Stimulated activated CD4-positive, alpha-beta T cell treated with anti-CD3 and anti-CD28 coated beads, Interleukin-15, amount 100 ng/mL, for 48 hours (primary cell): Measurements from ENCODE around the gene TMEM132D.

Experiments used
- DNase-seq, 2 donors: peaks; one replicate each; pipeline ENCODE4 v3.0.0-alpha.2; 2020; ENCODE audit warnings: low read depth in 2 of 2

TMEM132D gene

GRCh38 chr12:129826273-129826672 is 77.6 kb downstream of the TMEM132D start:
- DNase-seq: no peak

DNA sequence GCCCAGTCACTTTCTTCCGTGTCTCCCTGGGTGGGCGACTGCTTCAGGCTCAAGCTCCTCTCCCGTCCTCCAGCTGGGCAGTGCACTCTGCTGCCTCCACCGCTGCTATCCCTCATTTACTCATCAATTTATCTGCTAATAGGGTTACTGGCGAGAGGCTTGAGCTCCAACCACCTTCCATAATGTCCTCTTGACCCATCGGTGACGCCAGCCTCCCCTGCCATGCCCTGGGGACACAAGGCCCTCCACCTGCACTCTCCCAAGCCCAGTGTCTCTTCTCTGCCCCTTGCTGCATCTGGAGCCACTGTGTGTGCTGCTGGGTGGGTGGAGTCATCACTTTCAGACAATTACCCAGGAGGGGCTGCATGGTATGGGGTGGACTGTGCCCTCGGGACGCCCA is 78.5 kb downstream of the TMEM132D start:
- DNase-seq: no peak

GRCh38 chr12:129821964-129822363 is 81.9 kb downstream of the TMEM132D start:
- DNase-seq: no peak

DNA sequence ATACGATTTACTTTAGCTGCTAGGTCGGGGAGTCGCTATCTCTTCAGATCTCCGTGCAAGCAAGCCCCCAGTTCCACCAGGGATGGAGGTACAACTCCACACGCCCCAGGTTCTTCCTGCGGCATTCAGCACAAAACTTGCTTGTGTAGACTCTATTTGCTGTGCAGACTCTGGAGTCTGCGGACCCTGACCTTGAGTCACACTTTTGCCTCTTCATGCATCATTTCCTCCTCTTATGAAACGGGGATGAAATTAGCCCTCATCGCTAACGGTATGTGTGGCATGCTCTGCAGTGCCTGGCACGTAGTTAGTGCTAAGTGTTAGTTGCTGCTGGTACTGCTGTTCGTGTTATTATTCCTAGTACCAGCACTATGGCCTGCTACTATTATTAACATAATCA is 84.4 kb downstream of the TMEM132D start:
- DNase-seq: no peak

DNA sequence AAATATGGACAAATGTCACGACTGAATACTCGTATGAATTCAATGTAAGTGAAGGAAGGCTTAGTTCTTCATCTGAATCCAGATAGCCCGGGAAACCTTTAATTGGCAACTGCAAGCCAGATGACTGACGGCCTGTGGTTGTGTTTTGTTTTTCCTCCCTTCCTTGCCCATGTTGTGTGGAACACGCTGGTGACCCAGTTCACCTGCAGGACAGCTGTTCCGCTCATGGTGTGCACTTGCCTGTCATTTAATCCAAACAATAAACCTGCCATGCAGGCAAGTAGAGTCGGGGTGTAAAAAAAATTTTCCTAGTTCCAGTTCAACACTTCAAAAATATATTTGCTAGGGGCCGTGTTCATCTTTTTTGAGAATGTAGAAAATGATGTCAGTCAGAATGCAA is 88.0 kb downstream of the TMEM132D start:
- no peak for DNase-seq

DNA sequence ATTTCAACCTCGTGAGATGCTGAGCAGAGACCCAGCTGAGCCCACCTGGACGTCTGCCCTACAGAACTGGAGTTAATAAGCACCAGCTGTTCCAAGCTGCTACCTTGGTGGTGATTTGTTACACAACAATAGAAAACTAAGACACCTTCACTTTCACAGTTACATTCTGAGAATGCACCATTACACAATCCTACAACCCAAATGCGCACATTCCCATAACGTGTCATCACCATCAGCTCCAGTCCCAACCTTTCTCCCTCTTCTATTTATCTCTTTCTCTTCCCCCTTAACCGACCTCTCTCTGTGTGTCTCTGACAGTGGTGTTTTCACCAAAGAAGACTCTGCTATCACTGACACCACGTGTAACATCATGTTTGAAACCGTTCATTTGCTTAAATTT is 91.9 kb downstream of the TMEM132D start:
- DNase-seq: no peak

DNA sequence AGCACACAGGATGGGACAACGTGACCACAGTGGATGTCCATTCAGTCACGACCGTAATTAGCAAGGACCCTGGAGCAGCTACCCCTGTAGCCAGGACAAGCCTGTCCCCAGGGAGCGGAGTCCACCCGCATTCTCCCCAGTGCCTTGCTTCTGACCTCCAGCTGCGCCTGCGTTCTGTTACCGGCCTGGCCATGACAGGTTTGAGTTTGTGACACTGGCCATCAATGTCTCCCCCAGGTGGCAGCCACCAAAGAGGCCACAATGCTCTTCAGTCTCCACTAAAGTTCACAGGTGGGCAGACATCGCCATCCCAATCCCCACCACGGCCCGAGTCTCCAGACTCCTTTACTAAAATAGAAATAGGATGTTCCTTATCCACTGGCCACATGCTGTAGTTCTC is 96.7 kb downstream of the TMEM132D start:
- no peak for DNase-seq

DNA sequence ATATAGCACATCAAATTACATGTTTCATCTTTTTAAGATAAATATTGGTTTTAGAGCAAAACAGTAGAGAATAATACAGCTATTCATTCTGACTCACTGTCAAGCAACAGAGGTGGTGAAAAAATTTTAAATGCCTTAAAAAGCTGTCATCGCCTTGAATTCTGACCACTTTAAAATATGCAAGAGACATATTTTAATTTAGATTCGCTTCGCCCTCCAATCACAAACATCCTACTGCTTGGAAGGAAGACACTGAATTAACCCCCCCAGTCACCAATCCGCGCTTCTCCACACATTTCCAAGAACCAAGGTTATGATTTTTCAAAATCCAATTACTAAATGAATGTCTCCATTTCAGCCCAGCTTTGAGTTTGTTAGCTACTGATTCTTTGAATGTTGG is 112.4 kb downstream of the TMEM132D start:
- no peak for DNase-seq

DNA sequence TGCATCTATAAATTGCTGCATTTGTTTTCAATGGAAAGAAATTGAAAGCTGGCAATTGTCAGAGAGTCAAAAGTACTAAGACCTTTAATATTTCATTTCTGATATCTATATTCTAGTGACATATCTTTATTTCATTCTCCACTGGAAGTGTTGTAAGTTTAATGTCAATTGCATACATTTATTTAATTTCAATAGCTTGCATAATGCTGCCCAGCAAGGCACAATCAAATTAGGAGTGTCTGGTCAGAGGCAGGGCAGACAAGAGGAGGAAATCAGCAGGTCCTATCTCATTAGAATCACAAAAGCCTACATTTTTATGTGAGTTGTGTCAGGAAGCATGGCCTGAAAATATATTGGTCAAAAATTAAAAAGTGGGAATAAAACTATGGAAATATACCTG is 112.9 kb downstream of the TMEM132D start:
- no peak for DNase-seq

DNA sequence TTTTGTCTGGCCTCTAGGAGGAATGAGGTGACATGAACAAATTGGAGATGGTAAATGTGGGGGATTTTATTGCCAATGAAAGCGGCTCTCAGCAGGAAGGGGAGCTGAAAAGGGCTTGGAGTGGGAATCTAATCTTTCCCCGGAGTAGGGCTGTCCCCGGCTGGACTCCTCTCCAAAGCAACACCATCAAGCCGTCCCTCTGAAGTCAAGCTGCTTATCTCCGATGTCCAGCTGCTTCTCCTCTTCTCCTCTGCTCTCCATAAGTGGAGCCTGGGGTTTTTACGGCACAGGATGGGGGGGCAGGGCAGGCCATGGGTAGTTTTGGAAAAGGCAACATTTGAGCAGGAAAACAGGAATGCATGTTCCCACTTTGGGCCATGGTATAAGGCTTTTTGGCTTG is 113.5 kb downstream of the TMEM132D start:
- no peak for DNase-seq

GRCh38 chr12:129789921-129790320 is 113.9 kb downstream of the TMEM132D start:
- no peak for DNase-seq

- no peak for DNase-seq
Observed at GRCh38 chr12:129788506-129789084, 115.2 kb downstream of the TMEM132D start.

- DNase-seq: no peak
Observed at GRCh38 chr12:129779989-129780388, 123.8 kb downstream of the TMEM132D start.

GRCh38 chr12:129779033-129779432 is 124.8 kb downstream of the TMEM132D start:
- no peak for DNase-seq

DNA sequence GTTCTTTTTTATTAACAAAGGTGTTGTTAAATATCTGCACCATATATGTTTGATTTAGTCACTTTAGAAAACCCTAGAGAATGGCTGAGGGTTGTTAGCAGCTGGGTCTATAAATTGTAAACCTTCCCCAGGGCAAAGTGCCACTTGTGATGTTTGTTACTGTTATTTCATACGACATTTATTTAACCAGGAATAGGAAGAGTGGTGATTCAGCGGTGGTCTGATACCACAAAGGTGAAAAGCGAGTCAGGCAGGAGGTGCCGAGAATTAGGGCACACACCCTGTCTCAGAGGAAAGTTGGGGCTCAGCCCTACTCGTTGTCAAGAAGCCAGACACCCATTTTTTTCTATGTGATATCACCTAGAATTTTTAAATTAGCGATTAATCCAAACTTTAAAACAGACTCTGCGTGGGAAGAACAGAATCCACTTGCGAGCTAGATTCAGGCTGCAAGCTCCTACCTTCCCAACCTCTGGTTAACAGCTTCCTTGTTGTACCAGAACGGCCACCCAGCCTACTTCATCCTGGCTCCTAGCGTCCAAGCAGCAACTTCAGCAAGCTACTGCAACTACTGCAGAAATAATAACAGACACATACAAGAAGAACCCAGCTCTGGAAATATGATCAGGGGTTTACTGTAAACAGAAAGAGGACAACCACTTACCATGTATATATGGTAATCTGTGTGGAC is 126.7 kb downstream of the TMEM132D start:
- DNase-seq: no peak

DNA sequence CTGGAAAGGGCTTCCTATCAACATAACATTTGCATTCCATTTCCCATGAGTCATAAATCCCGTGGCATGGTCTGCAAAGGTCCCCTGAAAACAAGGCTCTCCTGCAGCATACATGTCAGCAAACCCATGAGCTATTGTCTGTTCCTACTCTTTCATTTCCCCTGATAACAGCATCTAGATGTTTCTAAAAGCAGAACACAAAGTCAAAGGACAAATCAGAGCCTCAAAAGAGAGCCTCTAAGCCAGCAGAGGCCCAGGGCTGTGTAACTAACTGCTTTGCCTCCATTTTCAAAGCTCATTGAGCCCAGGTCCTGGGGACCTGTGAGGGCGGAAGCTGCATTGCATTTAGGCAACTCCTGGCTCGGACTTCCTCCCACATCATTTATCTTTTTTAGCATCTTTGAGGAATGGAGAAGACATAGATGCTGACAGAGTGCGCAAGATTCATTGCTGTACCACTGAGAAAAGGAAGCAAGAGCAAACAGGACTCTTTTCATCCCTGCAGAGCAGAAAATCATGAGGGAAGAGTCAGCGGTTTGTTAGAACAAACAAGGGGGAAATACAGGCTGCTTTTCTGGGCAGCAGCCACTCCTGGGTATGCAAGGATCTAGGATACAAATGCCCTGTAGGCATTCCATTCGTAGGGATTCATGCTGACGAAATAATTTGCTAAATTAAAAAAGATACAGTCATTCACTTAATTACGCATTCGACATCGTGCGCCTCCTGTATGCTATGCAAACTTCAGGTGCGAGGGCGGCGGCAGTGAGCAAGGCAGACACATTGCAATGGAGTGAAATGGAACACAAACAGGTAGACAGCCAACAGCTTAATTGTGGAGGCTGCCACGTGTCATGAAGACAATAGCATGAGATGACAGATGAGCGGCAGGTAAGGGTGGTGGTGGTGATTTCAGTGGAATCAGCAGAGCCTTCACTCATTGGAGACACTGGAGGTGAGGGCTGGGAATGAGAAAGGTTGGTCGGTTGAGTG is 131.0 kb downstream of the TMEM132D start:
- no peak for DNase-seq

GRCh38 chr12:129771238-129771637 is 132.6 kb downstream of the TMEM132D start:
- DNase-seq: no peak

- DNase-seq: no peak
Observed at GRCh38 chr12:129765719-129766118, 138.1 kb downstream of the TMEM132D start.

GRCh38 chr12:129762436-129762835 is 141.4 kb downstream of the TMEM132D start:
- DNase-seq: no peak

GRCh38 chr12:129753586-129753985 is 150.2 kb downstream of the TMEM132D start:
- DNase-seq: no peak

DNA sequence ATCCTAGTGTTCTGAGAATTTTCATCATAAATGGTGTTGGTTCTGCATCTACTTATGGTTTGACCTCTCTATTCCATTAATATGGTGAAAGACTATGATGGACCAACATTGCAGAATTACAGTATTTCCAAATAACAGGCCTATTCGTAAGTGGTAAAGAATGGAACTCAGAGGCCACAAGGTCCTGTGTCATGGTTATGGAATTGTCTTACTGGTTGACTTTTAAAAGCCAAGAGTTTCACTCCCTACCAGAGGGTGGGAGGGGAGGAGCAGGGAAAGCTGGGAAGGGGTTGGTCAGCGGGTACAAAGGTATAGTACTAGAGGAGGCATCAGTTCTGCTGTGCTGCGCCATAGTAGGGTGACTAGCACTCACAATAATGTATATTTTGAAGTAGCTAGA is 153.4 kb downstream of the TMEM132D start:
- no peak for DNase-seq

- no peak for DNase-seq
Observed at GRCh38 chr12:129746318-129746717, 157.5 kb downstream of the TMEM132D start.

GRCh38 chr12:129729170-129729569 is 174.7 kb downstream of the TMEM132D start:
- no peak for DNase-seq
